Trophoblast cell (in vitro differentiated cells and primary cell): ENCODE measurements around the gene NHLRC4.
A peak's percentile ranks its signal among the peaks of the same experiment; 100 is the strongest.
"Not testable (repeated sequence)": the region's sequence is repeated elsewhere in the genome, so short reads cannot be mapped to it uniquely, and the experiment has no call there.

Experiments
- DNase-seq, 2 donors: peaks; one replicate each; pipeline ENCODE4 v3.0.0-alpha.2; 2016
- H2AFZ ChIP-seq: 2 replicates; pipeline ENCODE4 v1.6.1; 2013; ENCODE audit warnings: low read length, moderate library complexity, mild to moderate bottlenecking; ENCODE audit not compliant: insufficient read depth, poor library complexity
- H2AK5ac ChIP-seq: 2 replicates; pipeline ENCODE4 v1.6.1; 2013; ENCODE audit warnings: mild to moderate bottlenecking, low read length
- H2BK120ac ChIP-seq: 2 replicates; pipeline ENCODE4 v1.6.1; 2013; ENCODE audit warnings: low read length, mild to moderate bottlenecking, moderate library complexity; ENCODE audit not compliant: insufficient read depth, poor library complexity
- H2BK12ac ChIP-seq: 2 replicates; pipeline ENCODE4 v1.6.1; 2013; ENCODE audit warnings: mild to moderate bottlenecking, low read length, moderate library complexity
- H2BK5ac ChIP-seq: 2 replicates; pipeline ENCODE4 v1.6.1; 2013; ENCODE audit warnings: low read length, low read depth, moderate library complexity, mild to moderate bottlenecking; ENCODE audit not compliant: poor library complexity
- H3K14ac ChIP-seq: 2 replicates; pipeline ENCODE4 v1.6.1; 2013; ENCODE audit warnings: mild to moderate bottlenecking, low read length
- H3K18ac ChIP-seq: 2 replicates; pipeline ENCODE4 v1.6.1; 2013; ENCODE audit warnings: mild to moderate bottlenecking, low read length
- H3K23ac ChIP-seq: 2 replicates; pipeline ENCODE4 v1.6.1; 2013; ENCODE audit warnings: low read length
- H3K27ac ChIP-seq: 2 replicates; pipeline ENCODE4 v1.5.1; 2013; ENCODE audit warnings: low read depth, mild to moderate bottlenecking, inconsistent platforms, low read length, moderate library complexity
- H3K27me3 ChIP-seq: 2 replicates; pipeline ENCODE4 v1.6.1; 2013; ENCODE audit warnings: inconsistent platforms, mild to moderate bottlenecking, low read length, moderate library complexity; ENCODE audit not compliant: insufficient read depth
- H3K36me3 ChIP-seq, 2 experiments: 1 replicate in 1 of 2; 2 replicates in 1 of 2; pipeline ENCODE4 v1.6.1; 2013; ENCODE audit warnings: low read length in 2 of 2, mild to moderate bottlenecking in 2 of 2, moderate library complexity in 1 of 2; ENCODE audit not compliant: insufficient read depth in 2 of 2, control insufficient read depth in 1 of 2
- H3K4ac ChIP-seq: 2 replicates; pipeline ENCODE4 v1.6.1; 2013; ENCODE audit warnings: low read depth, mild to moderate bottlenecking, low read length, moderate library complexity
- H3K4me1 ChIP-seq, 2 experiments: 1 replicate in 1 of 2; 2 replicates in 1 of 2; pipeline ENCODE4 v1.6.1; 2013; ENCODE audit warnings: low read length in 2 of 2, mild to moderate bottlenecking in 2 of 2, moderate library complexity in 1 of 2; ENCODE audit not compliant: insufficient read depth in 2 of 2, control insufficient read depth in 1 of 2
- H3K4me2 ChIP-seq: 2 replicates; pipeline ENCODE4 v1.6.1; 2013; ENCODE audit warnings: inconsistent platforms, mild to moderate bottlenecking, low read length, moderate library complexity
- H3K4me3 ChIP-seq: 2 replicates; pipeline ENCODE4 v1.5.1; 2013; ENCODE audit warnings: mild to moderate bottlenecking, low read depth, low read length, inconsistent platforms
- H3K79me1 ChIP-seq: one replicate; pipeline ENCODE4 v1.6.1; 2013; ENCODE audit warnings: low read length
- H3K79me2 ChIP-seq: 2 replicates; pipeline ENCODE4 v1.6.1; 2013; ENCODE audit warnings: low read length, mild to moderate bottlenecking; ENCODE audit not compliant: control insufficient read depth, insufficient read depth, poor library complexity
- H3K9ac ChIP-seq: 2 replicates; pipeline ENCODE4 v1.6.1; 2013; ENCODE audit warnings: mild to moderate bottlenecking, low read length
- H3K9me3 ChIP-seq: 2 replicates; pipeline ENCODE4 v1.6.1; 2013; ENCODE audit warnings: low read depth, mild to moderate bottlenecking, control low read depth, inconsistent platforms, low read length; ENCODE audit not compliant: insufficient read depth
- H4K12ac ChIP-seq: 2 replicates; pipeline ENCODE4 v1.6.1; 2013; ENCODE audit warnings: low read depth, mild to moderate bottlenecking, low read length, moderate library complexity
- H4K8ac ChIP-seq: 2 replicates; pipeline ENCODE4 v1.6.1; 2013; ENCODE audit warnings: low read depth, mild to moderate bottlenecking, low read length, moderate library complexity
- H4K91ac ChIP-seq: one replicate; pipeline ENCODE4 v1.6.1; 2013; ENCODE audit warnings: low read depth, mild to moderate bottlenecking, low read length, moderate library complexity
- WGBS: extraction: QIAGEN DNeasy Blood & Tissue Kit; methylation state at CpG from one replicate; pipeline ENCODE4 v1.1.7; 2013; ENCODE audit warnings: missing lambda C conversion rate; ENCODE audit not compliant: insufficient read length, insufficient coverage; ENCODE audit errors: extremely low coverage; 5-methylcytosine and 5-hydroxymethylcytosine counted together

Gene NHLRC4

DNA sequence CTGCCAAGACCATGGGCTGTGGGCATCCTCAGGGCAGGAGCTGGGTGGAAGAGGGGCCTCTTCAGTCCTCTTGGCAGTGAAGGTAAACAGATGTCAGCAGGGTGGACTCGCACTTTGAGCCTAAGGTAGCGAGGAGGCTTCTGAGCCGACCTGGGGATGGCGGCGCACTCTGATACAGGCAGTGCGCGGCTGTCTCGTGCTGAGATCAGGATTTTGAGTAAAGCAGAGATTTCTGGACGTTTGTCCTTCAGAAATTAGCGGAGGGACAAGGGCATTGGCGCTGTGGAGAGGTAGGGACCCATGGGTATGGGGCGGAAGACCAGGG is 29.9 kb downstream of the NHLRC4 start:
- no peak overlapping the region for H2AFZ ChIP-seq
- H2AK5ac ChIP-seq: no peak overlapping the region
- H2BK12ac ChIP-seq: no peak overlapping the region
- no peak overlapping the region for H3K4me3 ChIP-seq
- H3K4me1 ChIP-seq: peaks cover 18 to 25% of the 10 kb centered on the region in 2 experiments
- no peak overlapping the region for H3K4me2 ChIP-seq
- H4K12ac ChIP-seq: no peak overlapping the region
- WGBS: no CpG with 5 or more reads among the region's 12 CpGs
- no peak overlapping the region for H3K9ac ChIP-seq
- peaks cover 2% of the 10 kb centered on the region for H3K79me1 ChIP-seq
- H3K36me3 ChIP-seq: peaks cover 22 to 31% of the 10 kb centered on the region in 2 experiments
- H4K91ac ChIP-seq: no peak overlapping the region
- no peak overlapping the region for H4K8ac ChIP-seq
- no peak for DNase-seq
- H3K27ac ChIP-seq: no peak overlapping the region
- peak overlapping the region; percentile 17 for H3K18ac ChIP-seq
- H3K27me3 ChIP-seq: no peaks in the 10 kb centered on the region
- H3K9me3 ChIP-seq: peaks cover 11% of the 10 kb centered on the region
- H3K4ac ChIP-seq: no peak overlapping the region
- peaks cover 2% of the 10 kb centered on the region for H3K79me2 ChIP-seq
- no peak overlapping the region for H2BK120ac ChIP-seq
- no peak overlapping the region for H3K23ac ChIP-seq
- no peak overlapping the region for H2BK5ac ChIP-seq
- H3K14ac ChIP-seq: no peak overlapping the region

DNA sequence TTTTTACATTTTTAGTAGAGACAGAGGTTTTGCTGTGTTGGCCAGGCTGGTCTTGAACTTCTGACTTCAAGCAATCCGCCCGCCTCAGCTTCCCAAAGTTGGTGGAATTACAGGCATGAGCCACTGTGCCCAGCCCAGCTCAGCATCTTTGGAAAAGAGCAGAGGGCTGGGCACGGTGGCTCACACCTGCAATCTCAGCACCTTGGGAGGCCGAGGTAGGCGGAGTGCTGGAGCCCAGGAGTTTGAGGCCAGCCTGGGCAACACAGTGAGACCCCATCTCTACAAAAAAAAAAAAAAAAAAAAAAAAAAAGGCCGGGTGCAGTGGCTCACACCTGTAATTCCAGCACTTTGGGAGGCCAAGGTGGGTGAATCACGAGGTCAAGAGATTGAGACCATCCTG is 30.9 kb downstream of the NHLRC4 start:
- H4K12ac ChIP-seq, H3K79me2 ChIP-seq, H4K91ac ChIP-seq, H2BK120ac ChIP-seq, H4K8ac ChIP-seq, H2AK5ac ChIP-seq, H3K9me3 ChIP-seq, H3K23ac ChIP-seq, H2AFZ ChIP-seq, H3K79me1 ChIP-seq, DNase-seq, H3K4ac ChIP-seq, H2BK12ac ChIP-seq, H3K27ac ChIP-seq, H3K18ac ChIP-seq, H3K4me2 ChIP-seq, H3K4me3 ChIP-seq, H2BK5ac ChIP-seq, H3K14ac ChIP-seq, H3K27me3 ChIP-seq, H3K9ac ChIP-seq: not testable (repeated sequence)
- Histone ChIP-seq H3K36me3 (peaks cover 22 to 31% of the 10 kb centered on the region in 2 experiments), H3K4me1 (peaks cover 9 to 16% of the 10 kb centered on the region in 2 experiments)
- WGBS: no CpG with 5 or more reads among the region's 7 CpGs

DNA sequence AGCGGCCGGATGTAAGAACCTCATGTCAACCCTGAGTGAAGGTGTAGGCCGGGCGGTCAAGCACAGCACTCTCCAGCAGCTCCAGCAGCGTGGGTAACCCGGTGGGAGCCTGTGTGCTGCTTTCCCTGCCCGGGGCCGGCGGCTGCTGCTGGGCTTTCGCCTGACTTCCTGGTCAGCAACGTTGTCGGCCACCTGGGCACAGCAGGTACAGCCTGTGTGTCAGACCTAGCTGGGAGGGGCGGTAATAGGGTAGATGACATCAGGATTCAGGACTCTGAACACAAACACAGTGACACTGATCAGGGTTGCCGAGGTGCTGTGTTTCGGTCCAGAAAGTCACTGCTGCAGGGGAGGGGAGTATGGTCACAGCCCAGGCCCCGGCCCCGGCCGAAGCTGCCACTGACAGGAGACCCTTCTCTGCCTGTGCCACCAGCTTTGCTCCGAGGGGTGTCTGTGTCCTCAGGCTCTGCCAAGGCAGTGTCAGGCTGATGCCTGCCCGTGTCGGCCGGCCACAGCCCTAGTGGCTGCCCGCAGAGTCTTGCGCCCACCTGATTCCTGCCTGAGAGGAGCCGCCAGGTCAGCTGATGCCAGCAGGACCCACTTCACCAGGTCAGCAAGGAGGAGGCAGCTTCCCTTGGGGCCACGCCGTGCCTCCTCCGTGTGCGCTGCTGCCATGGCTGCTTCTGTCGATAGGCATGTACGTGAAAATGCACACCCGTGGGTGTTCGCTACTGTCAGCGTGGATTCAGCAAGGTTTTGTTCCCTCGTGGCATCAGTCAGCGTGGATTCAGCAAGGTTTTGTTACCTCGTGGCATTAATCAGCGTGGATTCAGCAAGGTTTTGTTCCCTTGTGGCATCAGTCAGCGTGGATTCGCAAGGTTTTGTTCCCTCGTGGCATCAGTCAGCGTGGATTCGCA is 32.3 kb downstream of the NHLRC4 start:
- no peak overlapping the region for H4K8ac ChIP-seq
- H3K9me3 ChIP-seq: peaks cover 8% of the 10 kb centered on the region
- H3K23ac ChIP-seq: no peak overlapping the region
- DNase-seq: peak in 1 of 2 donors; percentile 1
- peaks cover 0 to 2% of the 10 kb centered on the region in 2 experiments for H3K4me1 ChIP-seq
- H2BK12ac ChIP-seq: no peak overlapping the region
- no peak overlapping the region for H4K91ac ChIP-seq
- H2AK5ac ChIP-seq: no peak overlapping the region
- no peak overlapping the region for H2BK5ac ChIP-seq
- H3K36me3 ChIP-seq: peaks cover 19 to 26% of the 10 kb centered on the region in 2 experiments
- H3K27ac ChIP-seq: no peak overlapping the region
- H3K9ac ChIP-seq: no peak overlapping the region
- H3K79me1 ChIP-seq: peaks cover 2% of the 10 kb centered on the region
- no peak overlapping the region for H4K12ac ChIP-seq
- H3K4me2 ChIP-seq: no peak overlapping the region
- H3K4me3 ChIP-seq: no peak overlapping the region
- H3K14ac ChIP-seq: no peak overlapping the region
- no peak overlapping the region for H2AFZ ChIP-seq
- no peaks in the 10 kb centered on the region for H3K79me2 ChIP-seq
- H3K4ac ChIP-seq: no peak overlapping the region
- no CpG with 5 or more reads among the region's 43 CpGs for WGBS
- H2BK120ac ChIP-seq: no peak overlapping the region
- H3K18ac ChIP-seq: peak overlapping the region; percentile 49
- H3K27me3 ChIP-seq: no peaks in the 10 kb centered on the region

DNA sequence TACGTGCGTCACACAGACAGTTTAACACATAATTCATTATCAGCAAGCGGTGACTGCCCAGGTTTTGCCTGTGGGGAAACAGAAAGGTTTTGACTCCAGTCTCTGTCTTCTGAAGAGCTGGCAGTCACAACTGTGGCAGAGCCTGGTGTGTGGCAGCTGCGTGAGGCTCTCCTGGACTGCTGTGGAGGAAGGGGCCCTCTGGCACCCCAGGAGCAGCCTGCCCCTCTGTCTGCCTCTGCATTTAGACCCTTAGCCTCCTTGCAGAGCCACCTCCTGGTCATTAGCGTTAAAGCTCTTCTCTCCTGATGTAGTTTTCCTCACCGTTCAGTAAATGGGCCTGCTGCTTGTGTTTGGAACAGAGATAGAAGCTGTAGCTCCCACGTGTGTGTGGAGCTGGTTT is 34.0 kb downstream of the NHLRC4 start:
- WGBS: no CpG with 5 or more reads among the region's 7 CpGs

More for the DNA sequence above, 34.0 kb downstream of the NHLRC4 start:
- Histone ChIP-seq H3K79me1 (no peaks in the 10 kb centered on the region), H3K4me2 (no peak overlapping the region), H4K12ac (no peak overlapping the region), H3K9ac (no peak overlapping the region), H3K4me1 (no peaks in the 10 kb centered on the region), H3K9me3 (peaks cover 10% of the 10 kb centered on the region), H3K4me3 (no peak overlapping the region), H4K8ac (no peak overlapping the region), H3K27ac (no peak overlapping the region), H2BK120ac (no peak overlapping the region), H2AFZ (no peak overlapping the region), H3K14ac (no peak overlapping the region), H2BK12ac (no peak overlapping the region), H3K23ac (no peak overlapping the region), H2BK5ac (no peak overlapping the region), H3K4ac (no peak overlapping the region), H3K27me3 (no peaks in the 10 kb centered on the region), H3K79me2 (no peaks in the 10 kb centered on the region), H4K91ac (no peak overlapping the region), H2AK5ac (no peak overlapping the region), H3K18ac (no peak overlapping the region), H3K36me3 (peaks cover 17 to 26% of the 10 kb centered on the region in 2 experiments)
- no peak for DNase-seq
